GM20431 (cell line): ENCODE data around the gene HECTD2.

ENCODE experiments used
- in situ Hi-C: fragments of 300-500 bp; cut with MseI, MboI; formaldehyde crosslinking; loops from one replicate; pipeline ENCODE4 v1.15.0; 2020; ENCODE audit warnings: low sequenced_read_pairs; ENCODE audit not compliant: unreplicated experiment

HECTD2 gene

DNA sequence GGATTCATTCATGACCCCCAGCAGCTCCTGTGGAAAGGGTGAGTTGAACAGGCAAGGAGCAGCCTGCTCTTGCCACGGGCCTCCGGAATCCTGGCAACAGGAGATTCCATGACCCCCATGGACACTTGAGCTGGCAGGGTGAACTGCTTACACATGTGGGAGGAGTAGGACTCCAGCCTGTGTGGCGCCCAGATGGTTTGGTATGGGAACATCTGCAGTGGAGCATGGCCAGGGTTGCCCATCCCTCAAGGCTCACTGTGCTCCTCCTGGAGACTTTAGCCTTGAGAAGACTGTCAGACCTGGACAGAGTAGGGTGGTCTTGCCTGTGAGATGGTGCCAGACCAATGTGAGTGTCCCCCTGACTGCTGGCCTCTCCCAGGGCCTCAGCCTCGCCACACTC lies 57.0 kb downstream of the HECTD2 start:
- in situ Hi-C loops = no loop called here

GRCh38 chr10:91471602-91472001 lies 61.5 kb downstream of the HECTD2 start:
- in situ Hi-C loops = no loop called here

- in situ Hi-C loops = no loop called here
Observed at GRCh38 chr10:91472911-91473310, 62.8 kb downstream of the HECTD2 start.

GRCh38 chr10:91474009-91474408 lies 63.9 kb downstream of the HECTD2 start:
- in situ Hi-C loops = no loop called here

GRCh38 chr10:91477236-91477635 lies 67.1 kb downstream of the HECTD2 start:
- in situ Hi-C loops = no loop called here

DNA sequence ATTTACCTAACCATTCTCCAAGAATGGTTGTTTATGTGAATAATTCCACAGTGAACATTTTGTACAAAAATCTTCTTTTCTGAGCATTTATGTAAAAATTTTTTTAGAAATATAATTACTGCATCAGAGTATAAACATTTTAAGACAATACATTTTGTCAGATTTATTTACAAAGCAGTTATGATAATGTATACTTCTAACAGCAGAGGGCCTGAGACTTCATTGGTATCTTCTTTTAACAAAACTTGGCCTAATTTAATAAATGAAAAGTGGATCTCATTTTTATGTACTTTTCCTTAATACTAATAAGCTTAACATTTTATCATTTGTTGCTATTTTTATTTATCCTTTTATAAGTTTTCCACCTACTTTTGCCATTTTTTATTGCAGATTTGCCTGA lies 69.4 kb downstream of the HECTD2 start:
- in situ Hi-C loops = no loop called here

DNA sequence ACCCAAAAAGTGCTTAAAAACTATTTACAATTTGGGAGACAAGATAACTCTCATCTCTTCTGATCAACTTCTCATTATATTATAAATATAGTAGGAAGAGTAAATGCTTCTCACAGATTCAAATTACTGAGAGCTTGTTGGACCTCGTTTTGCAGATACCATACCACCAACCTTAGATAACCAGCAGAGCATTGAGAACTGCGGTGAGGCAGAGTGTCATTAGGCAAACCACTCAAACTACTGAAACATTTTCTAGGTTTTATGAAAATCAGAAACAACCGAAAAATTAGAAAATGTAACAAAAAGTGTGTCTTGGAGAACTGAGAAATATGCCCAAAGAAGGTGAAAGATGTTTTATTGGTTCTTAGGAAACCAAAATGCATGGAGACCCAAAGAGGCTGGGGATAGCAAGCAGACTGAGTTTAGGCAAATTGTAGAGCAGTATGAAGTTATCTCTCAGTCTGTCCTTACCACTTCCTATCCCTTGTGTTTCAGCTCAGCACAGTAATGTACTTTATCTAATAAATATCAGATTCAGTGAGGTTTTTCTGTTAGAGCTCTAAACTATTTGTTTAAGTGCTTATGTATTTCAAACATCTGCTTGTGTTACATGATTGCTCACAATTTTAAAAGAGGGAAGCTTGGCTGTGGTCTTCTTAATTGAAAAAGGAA lies 77.9 kb downstream of the HECTD2 start:
- in situ Hi-C loops = no loop called here

- in situ Hi-C loops = no loop called here
Observed at GRCh38 chr10:91493313-91493712, 83.2 kb downstream of the HECTD2 start.

DNA sequence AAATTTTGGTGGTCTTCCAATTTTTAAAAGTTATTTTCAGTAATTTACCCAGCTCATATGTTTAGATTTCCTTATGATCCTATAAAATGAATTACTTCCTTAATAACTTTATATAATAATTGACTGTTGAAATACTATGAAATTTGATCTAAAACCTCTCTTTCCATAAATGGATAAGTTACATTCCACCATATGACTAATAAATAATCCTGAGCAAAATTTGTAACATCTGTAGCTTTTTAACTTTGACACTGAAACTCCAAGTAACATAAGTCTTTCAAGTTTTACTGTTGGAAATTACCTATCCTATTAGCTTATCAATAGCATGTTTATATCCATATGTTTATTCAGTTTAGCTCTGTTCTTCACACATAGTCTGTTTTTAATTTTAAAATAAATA lies 85.3 kb downstream of the HECTD2 start:
- in situ Hi-C loops = no loop called here

DNA sequence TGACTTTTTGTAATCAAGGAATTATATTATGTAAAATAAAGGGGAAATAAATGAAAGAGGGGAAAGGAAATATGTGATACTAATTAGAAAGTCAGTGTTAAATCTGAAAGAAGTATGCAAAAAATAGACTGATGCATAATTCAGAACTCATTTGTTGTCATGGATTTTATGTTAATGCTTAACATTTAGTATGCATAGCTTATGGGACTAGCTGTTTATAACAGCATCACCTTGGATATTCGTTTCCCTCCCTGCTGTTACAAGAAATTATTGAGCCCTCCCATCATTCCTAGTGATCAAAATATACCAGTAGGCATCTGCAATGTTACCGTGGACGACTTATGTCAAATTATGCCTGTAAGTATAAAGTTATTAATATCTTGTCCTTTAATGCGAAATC lies 85.9 kb downstream of the HECTD2 start:
- in situ Hi-C loops = no loop called here

DNA sequence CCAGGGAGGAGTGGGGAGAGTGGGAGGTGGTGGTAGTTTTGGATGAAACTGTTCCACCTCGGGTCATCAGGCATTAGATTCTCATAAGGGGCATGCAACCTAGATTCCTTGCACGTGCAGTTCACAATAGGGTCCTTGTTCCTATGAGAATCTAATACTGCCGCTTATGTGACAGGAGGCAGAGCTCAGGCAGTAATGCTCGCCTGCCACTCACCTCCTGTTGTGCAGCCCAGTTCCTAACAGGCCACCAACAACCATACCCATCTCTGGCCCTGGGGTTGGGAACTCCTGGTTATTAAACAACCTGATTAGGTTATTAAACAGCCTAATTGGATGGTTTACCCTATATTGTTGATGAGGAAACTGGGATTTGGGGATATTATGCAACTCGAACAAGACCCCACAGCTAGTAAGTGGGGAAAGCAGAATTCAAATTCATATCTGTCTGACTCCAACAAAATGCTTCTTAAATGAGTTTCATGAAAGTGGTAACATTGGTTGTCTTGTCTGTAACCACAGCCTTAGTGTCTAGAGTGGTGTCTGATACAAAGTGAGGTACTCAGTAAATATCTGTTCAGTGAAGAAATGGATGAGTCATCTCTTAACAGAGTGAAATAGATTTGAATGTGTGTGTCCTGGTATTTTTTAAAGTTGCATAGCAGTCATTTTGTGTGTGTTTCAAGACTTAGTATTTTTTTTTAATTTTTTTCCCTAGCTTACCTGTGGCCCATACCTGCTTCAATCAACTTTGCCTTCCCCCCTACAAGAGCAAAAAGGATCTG lies 101.6 kb downstream of the HECTD2 start:
- in situ Hi-C loops = no loop called here

GRCh38 chr10:91512458-91512857 lies 102.3 kb downstream of the HECTD2 start:
- in situ Hi-C loops = no loop called here

GRCh38 chr10:91513598-91514424 lies 103.7 kb downstream of the HECTD2 start:
- in situ Hi-C loops = no loop called here

GRCh38 chr10:91514787-91515186 lies 104.6 kb downstream of the HECTD2 start:
- in situ Hi-C loops = no loop called here

DNA sequence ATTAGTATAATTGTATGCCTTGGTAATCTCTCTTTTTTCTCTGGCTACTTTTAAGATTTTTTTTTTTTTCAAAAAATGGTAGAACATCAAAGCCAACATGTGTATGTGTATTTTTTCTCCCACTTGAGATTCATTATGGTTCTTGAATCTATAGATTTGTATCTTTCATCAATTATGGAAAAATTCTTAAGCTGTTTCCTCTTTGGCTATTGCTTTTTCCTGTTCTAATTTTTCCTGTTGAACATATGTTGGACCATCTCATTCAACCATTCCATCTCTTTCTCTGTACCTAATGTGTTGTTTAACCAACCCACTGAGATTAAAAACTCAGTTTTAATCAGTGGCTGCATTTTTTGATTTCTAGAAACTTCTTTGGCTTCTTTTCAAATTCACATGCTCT lies 107.2 kb downstream of the HECTD2 start:
- in situ Hi-C loops = no loop called here

DNA sequence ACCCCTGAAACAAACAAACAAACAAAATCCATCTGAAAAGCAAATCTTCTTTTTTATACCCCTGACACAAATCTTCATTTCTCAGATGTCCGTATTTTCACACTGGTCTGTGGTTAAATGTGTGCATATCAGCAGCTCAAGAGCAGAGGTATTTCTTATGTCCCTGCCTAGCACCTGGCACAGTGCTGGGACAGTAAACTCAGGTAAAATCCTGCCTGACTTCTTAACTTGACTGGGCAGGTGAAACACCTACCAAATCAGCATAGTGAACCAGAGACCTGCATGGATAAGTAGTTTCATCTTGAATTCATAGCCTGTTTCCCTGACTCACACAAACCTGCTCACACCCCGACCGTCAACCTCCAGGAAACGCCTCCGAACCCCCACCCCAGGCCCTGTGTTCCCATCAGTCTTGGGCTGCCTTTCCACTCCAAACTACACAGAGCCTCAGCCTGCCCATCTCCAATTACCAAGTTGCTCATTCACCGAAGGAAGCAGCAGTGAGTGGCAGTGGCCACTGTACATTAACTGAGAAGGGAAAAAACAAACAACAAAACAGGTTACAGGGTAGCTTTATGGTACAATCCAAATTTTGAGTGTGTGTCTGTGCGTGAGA lies 109.9 kb downstream of the HECTD2 start:
- in situ Hi-C loops = no loop called here

DNA sequence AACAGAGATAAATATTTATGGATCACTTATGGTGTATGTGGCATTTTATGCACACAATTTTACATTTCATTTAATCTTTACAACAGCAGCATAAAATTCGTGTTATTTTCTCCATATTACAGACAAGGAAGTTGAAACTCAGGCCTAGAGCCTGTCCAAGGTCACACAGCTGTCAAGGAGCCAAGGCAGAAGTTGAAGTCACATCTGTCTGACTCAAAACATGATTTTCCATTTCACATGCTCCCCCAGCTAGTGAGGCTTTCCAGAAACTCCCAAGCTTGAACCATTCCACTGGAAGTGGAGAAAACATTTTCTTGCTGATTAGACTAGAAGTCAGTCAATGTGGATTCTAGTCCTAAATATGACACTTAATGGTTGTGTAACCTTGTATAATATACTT lies 110.5 kb downstream of the HECTD2 start:
- in situ Hi-C loops = no loop called here

- in situ Hi-C loops = no loop called here
Observed at GRCh38 chr10:91521439-91521838, 111.3 kb downstream of the HECTD2 start.

GRCh38 chr10:91525896-91526712 lies 116.0 kb downstream of the HECTD2 start:
- in situ Hi-C loops = no loop called here

- in situ Hi-C loops = no loop called here
Observed at GRCh38 chr10:91528080-91528479, 117.9 kb downstream of the HECTD2 start.
